Left lung (tissue), 10 donors: ENCODE results near the gene CLDN20. TPM values are rescaled to one million over a fixed set of nuclear protein-coding genes. Genes with fewer than 3 reads are reported as not detected.
"Not testable (repeated sequence)": the region's sequence is repeated elsewhere in the genome, so short reads cannot be mapped to it uniquely, and the experiment has no call there.

Experiments used
- ATAC-seq: fragments of 200-7000 bp; cut with Tn5 transposase; one replicate; pipeline ENCODE4 v1.9.1; 2020; ENCODE audit warnings: moderate library complexity
- DNase-seq, 4 donors: peaks; one replicate each; pipeline ENCODE4 v3.0.0-alpha.2; 2013 to 2020
- H3K27ac ChIP-seq, 2 donors: fragments of 200-600 bp; sonication (generic) in 1 of 2; one replicate each; pipeline versions ENCODE4 v1.5.0 to v1.8.0; 2020 to 2021
- H3K27me3 ChIP-seq, 2 donors: fragments of 200-600 bp; sonication (generic) in 1 of 2; one replicate each; pipeline versions ENCODE4 v1.5.0 to v1.8.0; 2020 to 2021
- H3K36me3 ChIP-seq, 2 donors: fragments of 200-600 bp; sonication (generic) in 1 of 2; one replicate each; pipeline versions ENCODE4 v1.5.0 to v1.8.0; 2020 to 2021
- H3K4me1 ChIP-seq, 2 donors: fragments of 200-600 bp; one replicate each; pipeline ENCODE4 v1.8.0; 2021
- H3K4me3 ChIP-seq, 2 donors: fragments of 200-600 bp; sonication (generic) in 1 of 2; one replicate each; pipeline versions ENCODE4 v1.5.0 to v1.8.0; 2020 to 2021; ENCODE audit warnings: mild to moderate bottlenecking in 1 of 2
- H3K9me3 ChIP-seq, 2 donors: fragments of 200-600 bp; sonication (generic) in 1 of 2; one replicate each; pipeline versions ENCODE4 v1.5.0 to v1.8.0; 2020 to 2021
- intact Hi-C, 2 donors: fragments of 100-400 bp; cut with DNase I; formaldehyde crosslinking; loops; one replicate each; pipeline versions ENCODE4 v1.11.2 to v1.14.2; 2022
- polyA plus RNA-seq, 6 donors: library from polyadenylated mRNA; unstranded; fragments of 120-200 nt; gene quantifications; one replicate each; pipeline ENCODE4 v1.2.1, GENCODE V29; 2013; ENCODE audit not compliant: insufficient read length in 6 of 6
- total RNA-seq, 2 donors: library from RNA; stranded (reverse); fragmentation: NEBNext Ultra II Directional; extraction: Animal tissue kit (Norgen Biotek cat#: 25700); gene quantifications; one replicate each; pipeline ENCODE4 v1.2.1, GENCODE V29; 2021
- TF ChIP-seq, protein P1 (sequence below), 2 donors: fragments of 200-600 bp; sonication (generic) in 1 of 2; IDR thresholded peaks; one replicate each; pipeline versions ENCODE4 v1.5.0 to v1.8.0; 2021; ENCODE audit warnings: antibody characterized with exemption in 2 of 2
- donor health status: DM: no; HTN: yes; CAD: no.
- donor health status: DM: no; HTN: no; CAD: no.

Gene CLDN20
- total and polyA plus RNA-seq, 8 donors: 1.2 to 4.3 (median 3.0) TPM; not detected in 2

- Histone ChIP-seq H3K27ac (no peak overlapping the region), H3K9me3 (no peaks in the 10 kb centered on the region), H3K36me3 (no peaks in the 10 kb centered on the region), H3K4me3 (no peak overlapping the region), H3K4me1 (peaks cover 0 to 19% of the 10 kb centered on the region in 2 donors), H3K27me3 (no peaks in the 10 kb centered on the region)
- intact Hi-C loops: no loop called here
- TF ChIP-seq, protein P1, sequence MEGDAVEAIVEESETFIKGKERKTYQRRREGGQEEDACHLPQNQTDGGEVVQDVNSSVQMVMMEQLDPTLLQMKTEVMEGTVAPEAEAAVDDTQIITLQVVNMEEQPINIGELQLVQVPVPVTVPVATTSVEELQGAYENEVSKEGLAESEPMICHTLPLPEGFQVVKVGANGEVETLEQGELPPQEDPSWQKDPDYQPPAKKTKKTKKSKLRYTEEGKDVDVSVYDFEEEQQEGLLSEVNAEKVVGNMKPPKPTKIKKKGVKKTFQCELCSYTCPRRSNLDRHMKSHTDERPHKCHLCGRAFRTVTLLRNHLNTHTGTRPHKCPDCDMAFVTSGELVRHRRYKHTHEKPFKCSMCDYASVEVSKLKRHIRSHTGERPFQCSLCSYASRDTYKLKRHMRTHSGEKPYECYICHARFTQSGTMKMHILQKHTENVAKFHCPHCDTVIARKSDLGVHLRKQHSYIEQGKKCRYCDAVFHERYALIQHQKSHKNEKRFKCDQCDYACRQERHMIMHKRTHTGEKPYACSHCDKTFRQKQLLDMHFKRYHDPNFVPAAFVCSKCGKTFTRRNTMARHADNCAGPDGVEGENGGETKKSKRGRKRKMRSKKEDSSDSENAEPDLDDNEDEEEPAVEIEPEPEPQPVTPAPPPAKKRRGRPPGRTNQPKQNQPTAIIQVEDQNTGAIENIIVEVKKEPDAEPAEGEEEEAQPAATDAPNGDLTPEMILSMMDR (IDR thresholded peaks at IDR 0.05): no peak
- no peak for ATAC-seq
- DNase-seq: no peak
These were observed 36.8 kb upstream of the CLDN20 start for GRCh38 chr6:155227046-155227445.

GRCh38 chr6:155228546-155229166, 35.2 kb upstream of the CLDN20 start:
- H3K27me3 ChIP-seq: no peaks in the 10 kb centered on the region
- H3K9me3 ChIP-seq: no peaks in the 10 kb centered on the region
- intact Hi-C loops: no loop called here
- no peak overlapping the region for H3K27ac ChIP-seq
- DNase-seq (peak in 2 of 4 donors; percentile 31 to 55), ATAC-seq (no peak)
- no peaks in the 10 kb centered on the region for H3K36me3 ChIP-seq
- H3K4me3 ChIP-seq: no peak overlapping the region
- TF ChIP-seq, protein P1 (IDR thresholded peaks at IDR 0.05): no peak
- H3K4me1 ChIP-seq: peaks cover 0 to 14% of the 10 kb centered on the region in 2 donors

GRCh38 chr6:155230975-155231374, 32.8 kb upstream of the CLDN20 start:
- H3K27ac ChIP-seq, ATAC-seq, H3K27me3 ChIP-seq, H3K4me3 ChIP-seq, H3K4me1 ChIP-seq, DNase-seq, intact Hi-C loops, H3K9me3 ChIP-seq, H3K36me3 ChIP-seq: not testable (repeated sequence)

GRCh38 chr6:155232848-155233247, 31.0 kb upstream of the CLDN20 start:
- no peak overlapping the region for H3K4me3 ChIP-seq
- H3K27ac ChIP-seq: no peak overlapping the region
- no peak for DNase-seq
- no peaks in the 10 kb centered on the region for H3K4me1 ChIP-seq
- ATAC-seq: no peak
- no peaks in the 10 kb centered on the region for H3K9me3 ChIP-seq
- H3K36me3 ChIP-seq: no peaks in the 10 kb centered on the region
- intact Hi-C loops: no loop called here
- TF ChIP-seq, protein P1 (IDR thresholded peaks at IDR 0.05): no peak
- no peaks in the 10 kb centered on the region for H3K27me3 ChIP-seq

DNA sequence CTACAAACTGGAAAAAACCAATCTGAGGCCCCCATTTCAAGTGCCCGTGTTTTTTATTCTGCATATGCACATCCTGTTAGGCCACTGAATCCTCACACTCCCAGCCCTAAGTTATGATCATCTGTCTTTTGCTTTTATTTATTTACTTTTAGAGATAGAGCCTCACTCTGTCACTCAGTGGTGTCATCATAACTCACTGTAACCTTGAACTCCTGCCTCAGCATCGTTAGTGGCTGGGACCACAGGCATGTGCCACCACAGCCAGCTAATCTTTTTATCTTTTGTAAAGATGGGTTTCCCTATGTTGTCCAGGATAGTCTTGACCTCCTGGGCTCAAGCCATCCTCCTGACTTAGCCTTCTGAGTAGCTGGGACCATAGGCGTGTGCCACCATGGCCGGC, 29.6 kb upstream of the CLDN20 start:
- intact Hi-C loops: no loop called here
- H3K36me3 ChIP-seq: no peaks in the 10 kb centered on the region

More for the DNA sequence above, 29.6 kb upstream of the CLDN20 start:
- TF ChIP-seq, protein P1 (IDR thresholded peaks at IDR 0.05): no peak
- Histone ChIP-seq H3K27me3 (no peaks in the 10 kb centered on the region), H3K27ac (no peak overlapping the region), H3K9me3 (no peaks in the 10 kb centered on the region), H3K4me3 (no peak overlapping the region), H3K4me1 (no peaks in the 10 kb centered on the region)
- ATAC-seq (no peak), DNase-seq (no peak)
